Stimulated activated CD4-positive, alpha-beta T cell treated with anti-CD3 and anti-CD28 coated beads, Interleukin-1b, Interleukin-23, amount 100 ng/mL, for 24 hours (primary cell): ENCODE measurements around the gene APOL2.
"Not testable (repeated sequence)": the region's sequence is repeated elsewhere in the genome, so short reads cannot be mapped to it uniquely, and the experiment has no call there.

ENCODE experiments used
- DNase-seq, 4 experiments: peaks; one replicate each; pipeline ENCODE4 v3.0.0-alpha.2; 2020; ENCODE audit warnings: low read depth in 4 of 4, low spot score in 1 of 4

The APOL2 gene

DNA sequence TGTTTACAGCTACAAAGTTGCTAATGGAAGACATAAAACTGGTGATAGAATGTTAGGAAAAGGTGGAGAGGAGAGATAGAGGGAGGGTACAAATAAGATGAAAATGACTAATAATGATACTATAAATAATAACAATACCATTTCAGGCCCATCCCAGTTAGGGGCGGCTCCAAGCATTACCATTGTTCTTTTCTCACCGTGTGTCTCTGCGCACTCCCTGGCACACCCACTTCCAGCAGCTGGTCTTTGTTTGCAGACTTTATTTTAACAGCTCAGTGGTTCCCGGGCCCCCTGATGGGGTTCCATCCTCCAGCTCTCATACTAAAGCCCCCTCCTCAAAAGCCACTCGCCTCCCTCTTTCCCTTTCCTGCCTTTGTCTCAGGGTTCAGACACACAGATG lies 38.3 kb downstream of the APOL2 start:
- DNase-seq: not testable (repeated sequence)

DNA sequence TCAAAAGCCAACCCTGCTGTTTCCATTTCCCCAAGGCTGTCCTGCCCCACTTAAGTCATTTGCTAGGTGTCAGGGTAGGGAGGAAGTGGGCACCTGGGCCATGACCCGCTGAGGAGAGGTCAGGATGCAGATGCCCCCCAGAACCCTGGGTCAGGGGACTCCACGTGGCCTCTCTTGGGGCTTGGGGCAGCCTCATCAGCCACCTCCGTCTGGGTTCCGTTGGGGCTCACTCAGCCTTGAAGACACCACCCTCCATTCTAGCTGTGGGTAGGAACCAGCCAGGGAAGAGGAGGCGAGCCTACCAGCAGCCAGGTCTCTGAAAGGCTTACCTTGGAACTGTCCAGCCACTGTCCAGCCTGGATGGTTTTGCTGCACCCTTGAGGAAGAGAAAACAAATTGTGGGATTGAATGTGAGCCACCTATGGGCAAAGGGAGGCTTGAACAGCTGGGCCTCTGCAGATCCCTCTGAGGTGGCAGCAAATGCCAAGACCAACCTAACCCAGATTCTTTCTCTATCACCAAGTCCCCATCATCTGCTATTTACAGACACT lies 40.3 kb downstream of the APOL2 start:
- no peak for DNase-seq

GRCh38 chr22:36198536-36198935 lies 40.8 kb downstream of the APOL2 start:
- no peak for DNase-seq

DNA sequence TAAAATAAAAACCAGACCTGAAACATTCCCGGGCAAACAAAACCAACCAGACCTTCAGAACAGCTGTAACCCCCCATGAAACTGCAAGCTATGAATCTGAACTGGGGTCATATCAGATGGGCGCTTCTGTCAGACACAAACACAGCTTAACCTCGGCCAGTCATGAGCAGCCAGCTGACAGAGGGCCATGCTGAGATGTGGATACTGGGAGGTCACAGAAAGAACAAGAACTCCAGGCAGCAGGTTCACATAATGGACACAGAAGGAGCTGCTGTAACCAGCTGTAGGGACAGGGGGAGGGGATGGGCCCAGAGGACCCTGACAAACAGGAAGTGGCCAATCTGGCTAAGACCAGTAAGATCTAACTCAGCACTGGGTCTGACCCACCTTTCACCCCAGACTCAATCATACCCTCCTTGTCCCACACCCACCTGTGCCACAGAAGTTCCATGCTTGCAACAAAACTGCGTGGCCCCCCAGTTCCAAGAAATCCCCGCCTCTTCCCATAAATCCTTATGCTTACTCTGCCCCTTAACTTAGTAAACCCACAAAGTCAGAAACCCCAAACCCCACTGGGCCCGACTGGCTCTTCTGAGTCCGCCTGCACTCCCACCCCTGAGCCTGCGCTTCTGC lies 41.7 kb downstream of the APOL2 start:
- peak in 1 of 4 experiments; percentile 4 for DNase-seq

DNA sequence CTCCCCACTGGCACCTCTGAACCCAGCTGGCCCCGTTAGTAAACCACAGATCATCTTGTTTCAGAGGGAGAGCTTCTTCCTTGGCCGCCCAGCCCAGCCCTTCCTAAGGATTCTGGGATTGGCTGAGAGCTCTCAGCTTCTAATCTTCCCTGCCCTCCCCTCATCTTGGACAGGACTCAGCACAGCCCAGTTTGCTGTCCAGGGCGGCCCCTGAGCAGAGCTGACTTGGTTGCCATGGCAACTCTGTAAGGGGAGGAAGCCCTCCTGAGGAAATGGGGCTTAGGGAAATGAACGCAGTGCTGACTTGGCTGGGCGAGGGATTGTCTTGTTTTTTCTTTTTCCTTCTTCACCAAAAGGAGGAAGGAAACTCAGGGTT lies 42.3 kb downstream of the APOL2 start:
- DNase-seq: no peak

DNA sequence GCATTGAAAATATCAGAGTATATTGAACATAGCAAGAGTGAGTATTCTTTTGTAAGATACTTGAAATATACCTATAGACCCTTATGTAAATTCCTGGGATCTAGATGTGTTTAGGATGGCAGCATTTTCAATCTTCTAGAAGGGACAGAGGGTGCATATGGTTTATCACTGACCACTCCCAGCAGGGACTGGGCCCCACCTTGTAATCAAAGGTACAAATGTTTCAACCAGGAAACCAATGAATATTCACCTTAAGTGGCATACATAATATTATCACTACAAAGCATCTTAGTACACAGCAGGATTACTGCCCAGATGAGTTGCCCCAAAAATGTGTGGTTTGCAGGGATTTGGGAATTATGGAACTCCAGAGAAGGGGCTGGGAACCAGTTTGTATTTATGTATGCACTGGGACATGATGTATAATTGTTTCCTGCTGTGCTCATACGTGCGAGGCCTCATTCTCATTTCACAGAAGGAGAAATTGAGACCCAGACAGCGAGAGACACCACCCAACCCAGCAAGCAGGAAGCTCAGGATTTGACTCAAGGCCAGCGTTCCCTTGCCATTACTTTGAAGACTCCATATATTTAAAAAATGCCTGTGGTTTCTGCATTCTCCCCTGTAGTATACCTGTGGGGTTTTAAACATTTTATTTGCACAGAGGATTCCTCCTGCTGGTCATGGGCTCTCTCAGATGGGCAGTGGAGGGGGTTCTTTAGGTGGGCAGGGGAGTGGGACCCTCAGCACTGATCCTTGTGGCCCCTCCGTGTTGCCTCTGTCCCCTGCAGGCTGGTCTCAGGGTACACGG lies 42.9 kb downstream of the APOL2 start:
- DNase-seq: no peak

DNA sequence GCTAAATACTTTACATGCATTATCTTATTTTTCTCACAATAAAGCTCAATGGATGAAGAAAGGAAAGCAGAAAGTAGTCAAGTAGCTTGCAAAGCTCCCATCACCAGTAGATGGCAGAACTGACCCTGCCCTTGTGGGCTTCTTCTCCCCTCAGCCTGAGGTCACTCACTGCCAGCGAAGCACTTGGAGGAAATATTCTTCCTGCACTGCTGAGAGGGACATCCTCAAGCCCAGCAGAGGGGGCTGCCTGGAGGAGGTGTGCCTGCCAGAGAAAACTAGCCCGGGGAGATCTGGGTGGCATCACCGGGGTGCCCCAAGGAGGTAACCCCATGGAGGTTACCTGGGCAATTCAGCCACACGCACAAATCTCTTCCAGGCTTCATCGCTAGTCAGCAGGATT lies 44.4 kb downstream of the APOL2 start:
- peak in 1 of 4 experiments; percentile 9 for DNase-seq

GRCh38 chr22:36194385-36194784 lies 44.9 kb downstream of the APOL2 start:
- DNase-seq: no peak

- DNase-seq: no peak
Observed at GRCh38 chr22:36193577-36193976, 45.8 kb downstream of the APOL2 start.

GRCh38 chr22:36193171-36193570 lies 46.2 kb downstream of the APOL2 start:
- DNase-seq: no peak

DNA sequence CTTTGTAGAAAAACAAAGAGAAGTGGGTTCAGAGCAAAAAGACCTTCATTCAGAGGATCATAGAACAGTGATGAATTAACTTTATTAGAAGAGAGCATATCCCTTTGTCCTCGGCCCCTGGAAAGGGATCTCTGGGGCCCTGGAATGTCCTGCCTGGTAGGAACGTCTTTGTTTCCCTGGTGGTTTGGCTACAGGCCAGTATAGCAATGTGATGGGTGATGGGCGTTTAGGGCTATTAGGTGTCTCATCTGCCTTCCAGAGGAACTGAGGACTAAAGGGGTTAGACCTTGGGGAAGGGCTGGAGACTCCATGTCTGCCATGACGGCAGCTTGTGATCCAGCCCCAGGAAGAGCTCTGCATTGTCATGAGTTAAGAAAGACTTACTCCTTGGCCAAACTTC lies 46.8 kb downstream of the APOL2 start:
- DNase-seq: no peak

- DNase-seq: no peak
Observed at GRCh38 chr22:36191106-36191836, 48.1 kb downstream of the APOL2 start.

DNA sequence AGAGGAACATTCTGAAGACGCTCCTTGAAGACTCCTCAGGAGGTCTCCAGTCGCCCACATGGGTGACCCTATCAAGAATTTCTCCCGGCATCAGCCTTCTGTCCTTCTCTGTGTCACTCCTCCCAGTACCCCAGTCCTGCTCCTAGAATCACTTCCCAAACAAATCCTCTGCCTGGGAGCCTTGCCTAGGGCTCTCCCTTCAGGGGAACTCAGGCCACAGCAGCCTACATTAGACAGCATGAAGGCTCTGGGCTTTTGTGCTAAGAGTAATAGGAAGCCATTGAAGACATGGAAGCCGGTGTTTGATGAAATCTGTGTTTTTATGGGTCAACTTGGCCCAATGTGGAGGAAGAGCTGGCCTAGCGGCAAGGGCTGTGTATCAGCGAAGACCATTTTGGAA lies 51.5 kb downstream of the APOL2 start:
- DNase-seq: not testable (repeated sequence)

DNA sequence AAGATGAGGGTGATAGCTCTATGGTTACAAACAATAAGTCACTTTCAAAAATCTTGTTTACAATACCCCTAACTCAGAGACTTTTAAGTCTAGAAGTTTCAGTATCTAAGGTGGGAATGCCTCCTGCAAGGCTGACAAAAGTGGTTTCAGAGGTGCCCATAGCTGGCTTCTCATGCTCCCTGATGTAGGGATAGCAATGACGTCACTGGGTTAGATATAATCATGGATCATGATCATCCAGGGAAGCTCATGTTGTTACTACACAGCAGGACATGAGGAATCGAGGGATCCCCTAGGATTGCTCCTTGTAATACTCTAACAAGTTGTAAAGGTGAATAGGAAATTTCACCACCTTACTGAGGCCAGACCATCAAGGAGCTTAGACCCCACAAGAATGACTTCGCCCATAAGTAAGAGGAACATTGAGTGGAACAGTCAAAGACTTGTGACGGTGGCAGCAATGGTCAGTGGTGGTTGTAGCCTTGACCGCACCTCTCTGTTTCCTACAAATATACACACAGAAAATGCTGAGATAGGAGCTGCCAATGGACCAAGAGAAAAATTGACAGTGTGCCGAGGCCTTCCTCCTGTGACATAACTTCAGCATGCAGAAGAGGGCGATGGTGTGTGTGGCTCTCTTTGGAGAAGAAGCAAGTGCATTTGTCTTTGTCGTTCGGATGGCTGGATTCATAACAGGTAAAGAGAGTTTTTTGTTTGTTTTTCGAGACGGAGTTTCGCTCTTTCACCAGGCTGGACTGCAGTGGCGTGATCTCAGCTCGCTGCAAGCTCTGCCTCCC lies 53.3 kb downstream of the APOL2 start:
- DNase-seq: no peak

GRCh38 chr22:36184433-36185025 lies 54.8 kb downstream of the APOL2 start:
- no peak for DNase-seq

- DNase-seq: no peak
Observed at GRCh38 chr22:36183446-36183845, 55.9 kb downstream of the APOL2 start.

GRCh38 chr22:36182857-36183256 lies 56.5 kb downstream of the APOL2 start:
- no peak for DNase-seq

GRCh38 chr22:36182056-36182455 lies 57.3 kb downstream of the APOL2 start:
- DNase-seq: no peak

DNA sequence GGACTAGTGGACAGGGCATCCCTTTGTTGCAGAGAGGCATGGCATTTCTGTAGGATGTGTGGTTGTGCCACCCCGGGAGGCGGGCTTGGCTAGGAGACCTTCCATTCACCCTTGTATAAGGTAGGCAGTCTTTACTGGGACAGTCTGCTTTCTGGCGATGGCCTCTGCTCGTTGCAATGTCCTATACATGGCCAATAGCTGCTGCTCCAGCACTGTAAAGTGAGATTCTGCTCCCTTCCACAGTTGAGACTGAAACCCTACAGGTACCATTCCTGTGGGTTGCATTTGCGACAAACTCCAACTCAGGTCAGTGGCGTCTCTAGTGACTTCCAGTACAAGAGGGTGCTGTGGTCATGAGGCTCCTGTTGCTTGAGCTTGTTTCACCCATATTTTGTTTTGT lies 58.4 kb downstream of the APOL2 start:
- DNase-seq: no peak

DNA sequence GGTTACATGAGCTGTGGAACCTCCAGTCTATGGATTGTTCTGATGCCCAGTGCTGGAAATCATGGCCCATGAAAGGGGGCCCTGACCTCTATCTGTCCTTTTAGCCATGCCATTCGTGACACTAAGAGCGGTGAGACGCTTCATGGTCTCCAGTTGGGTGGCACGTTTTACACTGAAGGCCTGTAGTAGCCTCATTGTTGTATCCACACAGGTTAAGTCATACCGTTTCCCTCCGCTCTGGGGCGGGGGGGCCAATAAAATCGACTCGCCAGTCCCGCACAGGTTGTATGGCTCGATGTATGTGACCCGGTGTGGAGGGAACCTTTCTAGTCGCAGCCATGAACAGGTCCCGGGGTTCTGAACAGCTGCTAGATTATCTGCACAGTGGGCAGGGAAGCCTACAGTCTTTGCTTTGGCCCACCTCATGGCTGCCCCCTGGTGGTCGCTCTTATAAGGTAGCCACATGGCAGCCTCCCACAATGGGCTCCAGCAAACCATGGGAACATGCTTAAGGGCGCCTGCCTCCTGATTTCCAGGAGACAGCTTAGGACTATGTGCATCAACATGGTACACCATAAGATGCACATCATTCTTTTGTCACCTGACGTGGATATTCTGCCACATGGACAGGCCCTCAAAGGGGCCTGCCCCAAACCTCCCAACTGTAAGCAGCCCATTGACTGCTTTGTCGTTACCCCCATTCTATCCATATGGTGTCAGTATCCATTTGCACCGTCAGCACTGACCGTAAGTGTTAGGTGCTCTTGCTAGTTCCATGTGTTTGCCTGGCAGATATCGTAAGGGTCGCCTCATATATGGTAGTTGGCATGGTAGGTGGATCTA lies 59.1 kb downstream of the APOL2 start:
- peak; percentile 68 to 85 (median 80) for DNase-seq
